ENCODE results near the gene CCAR1.

The CCAR1 gene

GRCh38 chr10:68781613-68782574 lies 60.9 kb downstream of the CCAR1 start:
- DNase-seq (ENCODE audit: low read depth), result no peak
- TF ChIP-seq CTCF (IDR thresholded peaks at IDR 0.05; ENCODE audit: insufficient read depth, low read depth, low read length, missing control alignments), result no peak

GRCh38 chr10:68784476-68784875 lies 63.4 kb downstream of the CCAR1 start:
- no peak for DNase-seq (ENCODE audit: low read depth)
- no peak for TF ChIP-seq CTCF (IDR thresholded peaks at IDR 0.05; ENCODE audit: insufficient read depth, low read depth, low read length, missing control alignments)
- H3K4me3 ChIP-seq (ENCODE audit: low read length), result no peak overlapping the region

More at GRCh38 chr10:68781613-68782574, 60.9 kb downstream of the CCAR1 start:
- H3K4me3 ChIP-seq (ENCODE audit: low read length), result no peak overlapping the region

- TF ChIP-seq CTCF (IDR thresholded peaks at IDR 0.05; ENCODE audit: insufficient read depth, low read depth, low read length, missing control alignments), result no peak
- H3K4me3 ChIP-seq (ENCODE audit: low read length), result no peak overlapping the region
- no peak for DNase-seq (ENCODE audit: low read depth)
These were observed 66.8 kb downstream of the CCAR1 start for GRCh38 chr10:68787813-68788212.

GRCh38 chr10:68790476-68790875 lies 69.4 kb downstream of the CCAR1 start:
- no peak for TF ChIP-seq CTCF (IDR thresholded peaks at IDR 0.05; ENCODE audit: insufficient read depth, low read depth, low read length, missing control alignments)
- H3K4me3 ChIP-seq (ENCODE audit: low read length), result no peak overlapping the region
- DNase-seq (ENCODE audit: low read depth), result no peak

- TF ChIP-seq CTCF (IDR thresholded peaks at IDR 0.05; ENCODE audit: insufficient read depth, low read depth, low read length, missing control alignments), result no peak
- DNase-seq (ENCODE audit: low read depth), result no peak
These were observed 71.1 kb downstream of the CCAR1 start for GRCh38 chr10:68792115-68792514.

GRCh38 chr10:68795886-68796532 lies 75.0 kb downstream of the CCAR1 start:
- peak; percentile 13 for DNase-seq (ENCODE audit: low read depth)
- TF ChIP-seq CTCF (IDR thresholded peaks at IDR 0.05; ENCODE audit: insufficient read depth, low read depth, low read length, missing control alignments), result no peak
- no peak overlapping the region for H3K4me3 ChIP-seq (ENCODE audit: low read length)

More at GRCh38 chr10:68792115-68792514, 71.1 kb downstream of the CCAR1 start:
- H3K4me3 ChIP-seq (ENCODE audit: low read length), result no peak overlapping the region

Data from epithelial cell of esophagus (primary cell).